Epithelial cell of esophagus (primary cell): ENCODE data around the gene LRRC3C.
A peak's percentile ranks its signal among the peaks of the same experiment; 100 is the strongest.

Source experiments
- DNase-seq: peaks from one replicate; pipeline ENCODE4 v3.0.0; 2010; ENCODE audit warnings: low read depth
- H3K4me3 ChIP-seq: 2 replicates; pipeline ENCODE4 v1.5.1; 2011; ENCODE audit warnings: mild to moderate bottlenecking, low read length, control low read depth
- TF ChIP-seq, protein P1 (sequence below): IDR thresholded peaks from 2 replicates; pipeline ENCODE4 v1.5.1; 2011; ENCODE audit warnings: low read depth, mild to moderate bottlenecking, low read length, control low read depth, inconsistent platforms; ENCODE audit not compliant: insufficient read depth; ENCODE audit errors: missing control alignments

Gene LRRC3C

DNA sequence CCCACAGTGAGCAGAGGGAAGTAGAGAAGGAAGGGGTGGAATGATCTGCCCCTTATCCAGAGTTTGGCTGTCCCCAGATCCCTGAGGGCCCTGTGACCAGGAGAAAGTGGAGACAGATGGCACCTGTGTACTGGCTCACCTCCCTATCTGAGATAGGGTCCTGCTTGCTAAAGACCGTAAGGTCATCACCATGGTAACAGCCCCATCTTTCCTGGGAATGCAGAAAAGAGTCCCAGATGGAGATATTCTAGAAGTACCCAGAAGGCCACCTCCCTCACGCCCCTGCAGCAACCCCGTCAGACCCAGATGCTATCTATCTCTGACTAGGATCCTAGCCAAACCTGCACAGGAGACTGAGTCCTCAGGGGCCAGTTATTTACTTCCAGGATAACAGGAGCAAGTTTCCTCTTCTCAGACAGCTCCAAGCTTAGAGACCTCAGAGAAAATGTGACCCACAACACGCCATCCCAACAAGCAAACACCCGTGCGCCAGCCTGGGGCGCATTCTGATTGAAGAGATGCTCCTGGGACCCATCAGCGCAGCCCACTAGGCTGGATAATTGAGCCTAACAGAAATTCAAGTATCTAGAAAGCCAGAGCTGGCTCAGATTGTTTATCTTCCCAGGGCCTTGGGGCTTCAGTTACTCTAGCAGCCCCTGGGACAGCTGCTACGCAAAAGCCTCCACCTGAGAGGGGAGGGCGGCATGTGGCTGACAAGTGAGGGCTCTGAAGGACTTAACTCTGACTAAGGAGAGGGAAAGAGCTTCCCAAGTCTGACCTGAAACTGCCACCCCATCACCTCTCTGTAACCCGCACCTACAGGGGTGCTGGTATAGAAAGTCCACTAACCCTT is 2.0 kb upstream of the LRRC3C start:
- H3K4me3 ChIP-seq, result peak overlapping the region; percentile 18
- no peak for DNase-seq
- TF ChIP-seq, protein P1, sequence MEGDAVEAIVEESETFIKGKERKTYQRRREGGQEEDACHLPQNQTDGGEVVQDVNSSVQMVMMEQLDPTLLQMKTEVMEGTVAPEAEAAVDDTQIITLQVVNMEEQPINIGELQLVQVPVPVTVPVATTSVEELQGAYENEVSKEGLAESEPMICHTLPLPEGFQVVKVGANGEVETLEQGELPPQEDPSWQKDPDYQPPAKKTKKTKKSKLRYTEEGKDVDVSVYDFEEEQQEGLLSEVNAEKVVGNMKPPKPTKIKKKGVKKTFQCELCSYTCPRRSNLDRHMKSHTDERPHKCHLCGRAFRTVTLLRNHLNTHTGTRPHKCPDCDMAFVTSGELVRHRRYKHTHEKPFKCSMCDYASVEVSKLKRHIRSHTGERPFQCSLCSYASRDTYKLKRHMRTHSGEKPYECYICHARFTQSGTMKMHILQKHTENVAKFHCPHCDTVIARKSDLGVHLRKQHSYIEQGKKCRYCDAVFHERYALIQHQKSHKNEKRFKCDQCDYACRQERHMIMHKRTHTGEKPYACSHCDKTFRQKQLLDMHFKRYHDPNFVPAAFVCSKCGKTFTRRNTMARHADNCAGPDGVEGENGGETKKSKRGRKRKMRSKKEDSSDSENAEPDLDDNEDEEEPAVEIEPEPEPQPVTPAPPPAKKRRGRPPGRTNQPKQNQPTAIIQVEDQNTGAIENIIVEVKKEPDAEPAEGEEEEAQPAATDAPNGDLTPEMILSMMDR, result no peak

DNA sequence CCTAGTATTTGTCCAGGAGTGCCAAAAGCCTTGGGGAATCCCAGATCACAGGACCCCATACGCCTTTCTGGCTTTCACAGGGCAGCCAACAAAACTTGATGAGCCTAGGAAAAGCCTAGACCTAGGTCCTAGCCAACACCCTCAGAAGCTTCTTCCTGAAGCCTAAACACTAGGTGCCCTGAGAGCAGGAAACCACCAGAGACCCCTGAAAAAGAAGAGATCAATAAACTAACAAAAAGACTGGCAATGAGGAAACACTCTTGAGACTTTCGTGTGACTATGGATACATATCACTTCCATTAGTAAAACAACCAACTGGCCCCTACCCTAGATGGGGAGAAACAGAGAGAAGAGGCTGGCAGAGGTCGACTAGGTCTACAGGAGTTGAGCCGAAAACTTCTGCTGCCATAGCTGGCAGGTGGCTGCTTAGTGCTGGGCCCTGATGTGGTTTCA is 1.4 kb upstream of the LRRC3C start:
- peak overlapping the region; percentile 75 for H3K4me3 ChIP-seq
- DNase-seq, result no peak
- TF ChIP-seq, protein P1, result no peak

DNA sequence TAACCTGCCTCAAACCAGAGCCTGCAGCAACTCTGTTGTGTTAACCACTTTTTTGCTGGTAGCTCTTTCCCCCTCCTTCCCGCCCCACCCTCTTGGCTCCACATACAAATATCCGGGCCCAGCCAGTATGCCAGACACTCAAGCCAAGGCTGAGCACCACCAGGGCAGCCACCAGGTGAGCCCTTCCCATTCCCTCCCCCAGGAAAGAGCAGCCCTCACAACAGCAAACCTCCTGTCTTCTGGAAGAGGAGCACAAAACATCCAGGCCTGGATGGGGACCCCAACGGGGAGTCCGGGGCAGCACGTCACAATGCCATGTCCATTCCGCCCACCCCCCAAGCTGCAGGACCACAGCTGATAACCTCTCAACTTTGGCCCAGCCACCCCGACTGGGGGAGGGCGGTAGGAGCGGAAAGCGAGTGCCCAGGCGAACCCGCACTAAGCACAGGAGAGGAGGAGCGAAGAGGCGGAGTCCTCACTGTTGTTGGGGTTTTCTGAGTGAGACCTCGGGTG is 888 bp upstream of the LRRC3C start:
- peak overlapping the region; percentile 75 for H3K4me3 ChIP-seq
- TF ChIP-seq, protein P1, result no peak
- DNase-seq, result peak; percentile 39

DNA sequence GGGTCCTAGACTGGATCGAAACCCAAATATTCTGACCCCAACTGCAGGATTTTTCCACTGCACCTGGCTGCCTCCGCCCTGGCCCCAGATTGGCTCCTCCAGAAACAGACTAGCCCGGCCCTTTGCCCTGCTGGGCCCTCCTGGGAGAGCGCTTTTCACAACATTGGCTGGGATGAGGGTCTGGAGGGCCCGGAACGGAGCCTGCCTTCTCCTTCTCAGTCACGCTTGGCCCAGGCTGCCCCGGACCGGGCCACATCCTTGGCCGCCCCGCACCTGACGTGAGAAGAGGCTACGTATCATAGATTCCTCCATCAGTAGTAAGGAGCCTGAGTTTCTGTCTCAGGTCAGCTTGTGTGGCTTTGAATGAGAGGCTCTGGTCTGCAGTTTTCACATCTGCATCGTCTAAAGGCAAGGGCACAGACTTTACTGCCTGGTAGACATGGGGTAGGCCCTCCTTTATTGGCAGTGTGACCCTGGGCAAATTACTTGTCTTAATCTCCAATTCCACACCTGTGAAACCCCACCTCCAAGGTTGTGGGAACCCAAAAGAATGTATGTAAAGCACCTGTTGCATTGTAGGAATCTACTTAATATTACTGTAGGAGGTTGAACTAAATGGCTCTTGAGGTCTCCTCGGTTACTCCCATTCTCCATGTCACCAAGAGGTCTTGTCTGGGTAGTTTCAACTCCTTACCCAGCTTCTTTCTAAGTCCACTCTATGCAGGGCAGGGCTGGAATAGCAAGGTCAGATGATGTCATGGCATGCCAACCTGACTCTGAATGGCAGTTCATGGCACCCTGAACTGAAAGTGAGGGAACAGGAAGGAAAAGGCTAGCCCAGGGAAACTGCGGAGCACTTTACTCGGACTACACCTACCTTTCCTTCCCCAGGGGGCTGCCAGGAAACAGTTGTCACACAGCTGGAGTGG is 661 bp downstream of the LRRC3C start:
- H3K4me3 ChIP-seq, result peak overlapping the region; percentile 75
- TF ChIP-seq, protein P1, result no peak
- no peak for DNase-seq

DNA sequence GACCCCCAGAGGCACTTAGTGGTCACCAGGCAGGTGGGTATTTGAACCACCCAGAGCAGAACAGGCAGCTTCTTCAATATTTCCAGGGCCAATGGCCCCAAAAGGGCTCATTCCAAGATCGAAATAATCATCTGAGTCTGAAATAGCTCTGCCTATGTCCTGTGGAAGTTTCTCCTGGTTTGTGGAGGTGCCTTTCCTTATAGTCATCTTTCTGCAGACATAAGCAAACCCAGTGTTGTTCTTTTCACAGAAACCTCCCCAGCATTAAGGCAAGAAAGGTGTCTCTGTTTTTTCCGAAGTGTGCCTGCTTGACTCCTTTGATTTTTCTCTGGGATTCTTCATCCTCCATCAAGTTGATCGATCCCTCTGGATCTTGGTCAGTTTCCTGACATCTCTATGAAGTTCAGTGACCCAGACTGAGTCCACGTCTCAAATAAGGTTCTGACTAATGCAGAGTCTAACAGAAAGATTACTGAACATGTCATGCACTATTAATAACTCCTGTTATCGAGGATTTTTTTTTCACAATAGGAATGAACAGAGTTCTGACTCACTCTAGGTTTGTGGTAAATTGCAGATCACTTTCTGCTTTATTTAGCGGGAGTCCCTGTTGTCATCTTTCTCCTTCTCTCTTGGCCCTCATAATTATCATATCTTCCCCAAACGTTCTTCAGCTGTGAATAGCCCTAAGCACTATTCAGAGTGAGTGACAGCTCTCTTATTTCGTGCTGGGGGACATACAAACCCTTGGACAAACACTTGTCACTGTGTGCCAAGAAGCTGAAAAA is 1.5 kb downstream of the LRRC3C start:
- TF ChIP-seq, protein P1, result no peak
- DNase-seq, result peak; percentile 86
- no peak overlapping the region for H3K4me3 ChIP-seq
